PC-3 (cell line): ENCODE measurements around the gene PIGS. TPM values are rescaled to one million over a fixed set of nuclear protein-coding genes. Genes with fewer than 3 reads are reported as not detected.

ENCODE experiments used
- ATAC-seq: fragments of 200-7000 bp; cut with Tn5 transposase; 2 replicates; pipeline ENCODE4 v1.9.1; 2020; ENCODE audit warnings: mild to moderate bottlenecking, moderate library complexity
- BruUV-seq: library from RNA; stranded (reverse); fragments of 400-500 nt; replicated peaks from 2 replicates; lab custom pipeline; 2021; lab: Mats Ljungman, UMichigan
- CTCF ChIA-PET: fragments of 300-600 bp; sonication (Branson Sonifier 250); formaldehyde crosslinking; loops from one replicate; lab custom pipeline; 2022; ENCODE audit warnings: antibody characterized with exemption; lab: Charles Lee
- POLR2A ChIA-PET: fragments of 300-600 bp; sonication (Branson Sonifier 250); formaldehyde crosslinking; loops from one replicate; lab custom pipeline; 2022; ENCODE audit warnings: antibody characterized with exemption; ENCODE audit not compliant: unreplicated experiment; lab: Charles Lee
- DNase-seq: peaks from one replicate; pipeline ENCODE4 v3.0.0-alpha.2; 2015
- H2AFZ ChIP-seq: fragments of 300-600 bp; sonication (generic); 2 replicates; pipeline ENCODE4 v1.6.0; 2016; ENCODE audit warnings: antibody characterized with exemption, low read length
- H3F3A ChIP-seq: fragments of 300-600 bp; sonication (generic); one replicate; pipeline ENCODE4 v1.6.0; 2017; ENCODE audit warnings: antibody characterized with exemption, low read length, control low read depth, mild to moderate bottlenecking; ENCODE audit not compliant: unreplicated experiment
- H3K27ac ChIP-seq: fragments of 300-600 bp; sonication (generic); 2 replicates; pipeline ENCODE4 v1.5.1; 2016; ENCODE audit warnings: mild to moderate bottlenecking, low read length
- H3K27me3 ChIP-seq: fragments of 300-600 bp; sonication (generic); 2 replicates; pipeline ENCODE4 v1.6.1; 2016; ENCODE audit warnings: low read length, mixed read lengths
- H3K36me3 ChIP-seq: fragments of 300-600 bp; sonication (generic); 2 replicates; pipeline ENCODE4 v1.6.1; 2016; ENCODE audit warnings: low read depth, mixed run types, low read length, mixed read lengths
- H3K4me1 ChIP-seq: fragments of 300-600 bp; sonication (generic); 2 replicates; pipeline ENCODE4 v1.5.1; 2016; ENCODE audit warnings: low read length; ENCODE audit not compliant: insufficient read depth
- H3K4me2 ChIP-seq: fragments of 300-600 bp; sonication (generic); 2 replicates; pipeline ENCODE4 v1.6.0; 2016; ENCODE audit warnings: low read length
- H3K4me3 ChIP-seq: fragments of 300-600 bp; sonication (generic); 2 replicates; pipeline ENCODE4 v1.5.1; 2016; ENCODE audit warnings: mild to moderate bottlenecking, low read length, mixed read lengths
- H3K79me2 ChIP-seq: fragments of 300-600 bp; sonication (generic); 2 replicates; pipeline ENCODE4 v1.6.1; 2017; ENCODE audit warnings: low read length, mixed read lengths
- H3K9ac ChIP-seq: fragments of 300-600 bp; sonication (generic); 2 replicates; pipeline ENCODE4 v1.6.0; 2016; ENCODE audit warnings: mild to moderate bottlenecking, low read length
- H3K9me2 ChIP-seq: fragments of 300-600 bp; sonication (generic); replicated peaks from 2 replicates; pipeline ENCODE4 v1.6.1; 2016; ENCODE audit warnings: mixed run types, low read length, mixed read lengths
- H3K9me3 ChIP-seq: fragments of 300-600 bp; sonication (generic); 2 replicates; pipeline ENCODE4 v1.6.1; 2016; ENCODE audit warnings: low read length, mixed read lengths
- H4K20me1 ChIP-seq: fragments of 300-600 bp; sonication (generic); 2 replicates; pipeline ENCODE4 v1.6.1; 2016; ENCODE audit warnings: low read length, mixed read lengths
- EZH2 ChIP-seq: fragments of 300-600 bp; sonication (generic); IDR thresholded peaks from one replicate; pipeline ENCODE4 v1.6.1; 2017; ENCODE audit warnings: antibody characterized with exemption, mild to moderate bottlenecking, low read length; ENCODE audit not compliant: unreplicated experiment
- EZH2phosphoT487 ChIP-seq: fragments of 300-600 bp; sonication (generic); IDR thresholded peaks from 2 replicates; pipeline ENCODE4 v1.6.1; 2018; ENCODE audit warnings: mild to moderate bottlenecking, antibody characterized with exemption, low read length, borderline replicate concordance
- intact Hi-C: fragments of 100-400 bp; cut with micrococcal nuclease; formaldehyde crosslinking; loops from 2 replicates; pipeline ENCODE4 v1.9.0; 2023
- total RNA-seq: library from RNA; depleted of rRNA; stranded (reverse); fragments of >200 nt; gene quantifications from 2 replicates; pipeline ENCODE4 v1.2.3, GENCODE V29; 2014
- TF ChIP-seq, protein P1 (sequence below): fragments of 300-600 bp; sonication (generic); conservative IDR thresholded peaks from 2 replicates; pipeline ENCODE4 v1.5.1; 2017; ENCODE audit warnings: antibody characterized with exemption, low read depth, mild to moderate bottlenecking, low read length

The PIGS gene
- total RNA-seq, 1 experiment from 2014 or later, result 15.8 TPM

DNA sequence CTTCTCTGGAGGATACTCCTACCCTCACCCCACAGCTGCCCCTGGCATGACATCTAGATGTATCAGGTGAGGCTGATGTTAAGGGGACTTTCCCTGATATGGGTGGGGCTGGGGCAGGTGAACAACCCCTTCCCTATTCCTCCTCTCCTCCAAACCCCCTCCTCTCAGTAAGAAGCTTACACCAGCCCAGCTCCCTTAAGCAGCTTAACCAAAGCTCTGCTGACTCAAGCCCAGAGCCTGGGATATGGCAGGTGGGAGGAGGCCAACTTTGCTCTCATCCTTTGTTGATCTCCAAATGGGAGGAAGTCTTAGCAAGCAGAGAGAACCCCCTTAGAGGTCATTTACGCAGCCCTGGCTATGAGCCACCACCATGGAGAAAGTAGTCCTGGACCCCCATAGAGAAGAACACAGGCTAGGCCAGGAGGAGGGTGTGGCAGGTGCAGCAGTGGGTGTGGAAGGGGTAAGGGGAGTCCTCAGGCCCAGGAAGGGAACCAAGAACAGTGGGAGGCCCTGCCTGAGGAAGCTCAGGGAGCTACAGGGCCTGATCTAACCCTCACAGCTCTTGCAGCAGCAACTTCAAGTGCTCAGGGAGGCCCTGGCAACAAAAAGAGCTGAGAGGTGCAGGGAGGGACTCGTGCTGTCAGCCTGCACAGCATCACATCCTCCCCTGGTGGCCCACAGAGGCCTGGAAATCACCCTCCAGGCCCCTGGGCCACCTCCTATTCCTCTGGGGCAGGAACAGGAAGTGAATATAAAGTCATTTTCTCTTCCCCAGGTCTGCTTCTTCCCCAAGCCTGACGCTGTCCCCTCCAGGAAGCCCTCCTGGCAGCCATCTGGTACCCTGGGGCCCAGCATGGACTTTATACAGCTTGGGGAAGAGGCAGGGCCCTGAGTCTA lies 21.8 kb downstream of the PIGS start:
- no peak overlapping the region for H3K9ac ChIP-seq
- DNase-seq, result no peak
- H3K9me3 ChIP-seq, result no peaks in the 10 kb centered on the region
- no peak for ATAC-seq
- H3K27me3 ChIP-seq, result no peaks in the 10 kb centered on the region
- 0 out of 2 replicates have a peak, but pooled peaks cover 8% of the 10 kb centered on the region for H3K4me1 ChIP-seq
- no peaks in the 10 kb centered on the region; the same call in 1 of the 2 replicates for H3K36me3 ChIP-seq
- no peaks in the 10 kb centered on the region for H3K9me2 ChIP-seq
- ChIA-PET CTCF (no interaction called here), POLR2A (no interaction called here)
- no TSS peak for BruUV-seq
- no peak overlapping the region for H3K4me2 ChIP-seq
- H2AFZ ChIP-seq, result no peak overlapping the region
- TF ChIP-seq EZH2phosphoT487, result no peak
- TF ChIP-seq EZH2, result no peak
- TF ChIP-seq, protein P1, sequence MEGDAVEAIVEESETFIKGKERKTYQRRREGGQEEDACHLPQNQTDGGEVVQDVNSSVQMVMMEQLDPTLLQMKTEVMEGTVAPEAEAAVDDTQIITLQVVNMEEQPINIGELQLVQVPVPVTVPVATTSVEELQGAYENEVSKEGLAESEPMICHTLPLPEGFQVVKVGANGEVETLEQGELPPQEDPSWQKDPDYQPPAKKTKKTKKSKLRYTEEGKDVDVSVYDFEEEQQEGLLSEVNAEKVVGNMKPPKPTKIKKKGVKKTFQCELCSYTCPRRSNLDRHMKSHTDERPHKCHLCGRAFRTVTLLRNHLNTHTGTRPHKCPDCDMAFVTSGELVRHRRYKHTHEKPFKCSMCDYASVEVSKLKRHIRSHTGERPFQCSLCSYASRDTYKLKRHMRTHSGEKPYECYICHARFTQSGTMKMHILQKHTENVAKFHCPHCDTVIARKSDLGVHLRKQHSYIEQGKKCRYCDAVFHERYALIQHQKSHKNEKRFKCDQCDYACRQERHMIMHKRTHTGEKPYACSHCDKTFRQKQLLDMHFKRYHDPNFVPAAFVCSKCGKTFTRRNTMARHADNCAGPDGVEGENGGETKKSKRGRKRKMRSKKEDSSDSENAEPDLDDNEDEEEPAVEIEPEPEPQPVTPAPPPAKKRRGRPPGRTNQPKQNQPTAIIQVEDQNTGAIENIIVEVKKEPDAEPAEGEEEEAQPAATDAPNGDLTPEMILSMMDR, result no peak
- intact Hi-C loops, result loop anchor here (10.0 kb wide), 1 partner anchor 145 kb away; the partner anchor contains the start of gene SLC46A1
- no peaks in the 10 kb centered on the region for H4K20me1 ChIP-seq
- no peak overlapping the region for H3K4me3 ChIP-seq
- H3K27ac ChIP-seq, result no peak overlapping the region
- H3F3A ChIP-seq, result no peaks in the 10 kb centered on the region
- H3K79me2 ChIP-seq, result peaks cover 10% of the 10 kb centered on the region; the same call in 1 of the 2 replicates

DNA sequence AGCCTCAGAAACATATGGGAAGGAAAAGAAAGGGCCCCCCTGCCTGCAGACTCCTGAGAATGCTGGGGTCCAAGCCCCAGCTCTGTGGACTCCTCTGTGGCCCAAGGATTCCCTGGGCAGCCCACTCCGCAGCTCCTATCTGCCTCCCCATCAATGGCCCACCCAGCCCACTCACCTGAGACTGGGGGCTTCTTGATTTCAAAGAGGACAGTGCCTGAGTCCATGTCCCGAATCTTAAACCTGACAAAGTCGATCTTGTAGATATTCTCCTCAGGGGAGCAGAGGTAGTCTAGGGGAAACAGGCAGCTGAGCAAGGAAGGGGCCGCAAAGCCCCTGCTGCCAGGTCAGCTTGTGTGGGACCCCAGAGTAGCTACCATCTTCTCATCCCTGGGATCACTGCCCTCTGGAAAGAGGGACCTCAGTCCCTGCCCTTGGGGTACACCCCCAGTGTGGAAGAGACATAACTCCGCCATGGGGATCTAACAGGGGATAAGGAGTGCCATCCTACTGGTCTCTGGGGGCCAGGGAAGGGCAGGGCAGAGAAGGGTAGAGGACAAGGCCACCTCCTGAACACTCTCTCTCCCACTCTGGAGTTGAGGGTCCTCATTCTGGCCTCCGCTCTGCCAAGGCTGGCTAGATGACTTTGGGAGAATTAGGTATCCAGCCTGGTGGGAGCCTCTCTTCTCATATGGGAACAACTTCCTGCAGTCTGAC lies 22.8 kb downstream of the PIGS start:
- ChIA-PET CTCF (no interaction called here), POLR2A (no interaction called here)
- H3K27ac ChIP-seq, result no peak overlapping the region
- no peaks in the 10 kb centered on the region for H3F3A ChIP-seq
- TF ChIP-seq, protein P1, result peak; percentile 3; the same call in 1 of the 2 replicates
- no peak for TF ChIP-seq EZH2phosphoT487
- no peaks in the 10 kb centered on the region; the same call in 1 of the 2 replicates for H3K36me3 ChIP-seq
- H3K27me3 ChIP-seq, result no peaks in the 10 kb centered on the region
- DNase-seq, result no peak
- H4K20me1 ChIP-seq, result no peaks in the 10 kb centered on the region
- no peak for ATAC-seq
- no peak overlapping the region for H2AFZ ChIP-seq
- H3K4me2 ChIP-seq, result no peak overlapping the region
- H3K79me2 ChIP-seq, result peaks cover 10% of the 10 kb centered on the region; the same call in 1 of the 2 replicates
- no peaks in the 10 kb centered on the region for H3K9me2 ChIP-seq
- no TSS peak for BruUV-seq
- H3K4me3 ChIP-seq, result no peak overlapping the region
- no peak overlapping the region for H3K9ac ChIP-seq
- H3K4me1 ChIP-seq, result 0 out of 2 replicates have a peak, but pooled peaks cover 8% of the 10 kb centered on the region
- intact Hi-C loops, result loop anchor here (1.0 to 10.0 kb wide), 2 partner anchors 65 to 144 kb away; partner anchors contain the start of gene SLC46A1
- no peaks in the 10 kb centered on the region for H3K9me3 ChIP-seq
